HuH-7.5 (cell line): ENCODE measurements around the gene PLA2G5.

Experiments used
- DNase-seq: peaks from one replicate; pipeline ENCODE4 v3.0.0; 2011; ENCODE audit warnings: low spot score

Gene PLA2G5

DNA sequence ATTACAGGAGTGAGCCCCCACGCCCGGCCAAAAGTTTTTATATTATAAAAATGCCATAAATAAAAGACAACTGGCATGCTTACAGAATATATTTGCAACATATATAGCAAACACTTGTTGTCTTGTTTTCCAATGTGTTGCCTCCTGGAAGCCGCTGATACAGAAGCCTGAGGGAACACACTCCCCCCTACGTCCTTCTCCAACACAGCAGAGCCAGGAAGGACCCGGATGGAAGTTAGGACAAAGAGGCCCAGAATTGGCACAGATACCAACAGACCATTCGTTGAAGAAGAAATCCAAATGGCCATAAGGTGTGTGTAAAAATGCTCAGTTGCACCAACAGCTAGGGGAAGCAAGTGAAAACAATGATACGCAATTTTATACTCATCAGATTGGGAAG lies 1.3 kb upstream of the PLA2G5 start:
- DNase-seq = no peak

DNA sequence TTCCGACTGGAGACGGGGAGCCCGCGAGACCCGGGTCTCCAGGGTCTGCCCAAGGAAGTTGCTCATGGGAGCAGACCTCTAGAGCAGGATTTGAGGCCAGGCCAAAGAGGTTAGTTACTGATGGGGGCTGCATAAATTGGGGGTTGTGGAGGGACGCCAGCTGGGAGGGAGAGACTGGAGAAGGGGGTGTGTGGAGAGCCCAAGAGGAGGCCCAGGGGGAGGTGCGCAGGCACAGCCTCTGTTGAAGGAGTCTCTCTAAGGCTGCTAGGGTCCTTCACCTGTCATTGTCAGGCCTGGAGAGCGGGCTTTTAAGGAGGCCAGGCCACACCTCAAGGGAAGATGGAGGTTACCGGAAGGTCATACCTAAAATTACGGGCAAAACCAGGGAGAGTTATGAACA lies 363 bp downstream of the PLA2G5 start:
- no peak for DNase-seq

GRCh38 chr1:20071416-20071815 lies 1.4 kb downstream of the PLA2G5 start:
- DNase-seq = no peak

GRCh38 chr1:20072771-20073170 lies 2.8 kb downstream of the PLA2G5 start:
- DNase-seq = no peak

DNA sequence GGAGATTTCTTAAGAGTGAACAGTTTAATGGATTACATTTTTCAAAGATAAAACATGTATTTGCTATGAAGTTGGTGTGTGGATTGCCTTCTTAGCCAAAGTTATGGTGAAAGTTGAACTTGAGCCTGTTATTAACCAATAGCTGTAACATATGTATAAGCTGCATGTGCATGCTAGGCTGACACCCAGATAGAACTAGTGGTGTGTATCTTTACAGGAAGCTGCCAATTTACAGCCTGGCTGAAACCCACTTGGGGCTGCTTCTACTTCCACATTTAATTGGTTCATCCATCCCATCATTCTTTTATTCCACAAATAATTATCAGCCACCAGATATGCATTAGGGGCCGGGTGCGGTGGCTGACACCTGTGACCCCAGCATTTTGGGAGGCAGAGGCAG lies 3.3 kb downstream of the PLA2G5 start:
- DNase-seq = no peak

- no peak for DNase-seq
These were observed 4.2 kb downstream of the PLA2G5 start for GRCh38 chr1:20074055-20074724.

- no peak for DNase-seq
These were observed 4.8 kb downstream of the PLA2G5 start for GRCh38 chr1:20074725-20075171.

DNA sequence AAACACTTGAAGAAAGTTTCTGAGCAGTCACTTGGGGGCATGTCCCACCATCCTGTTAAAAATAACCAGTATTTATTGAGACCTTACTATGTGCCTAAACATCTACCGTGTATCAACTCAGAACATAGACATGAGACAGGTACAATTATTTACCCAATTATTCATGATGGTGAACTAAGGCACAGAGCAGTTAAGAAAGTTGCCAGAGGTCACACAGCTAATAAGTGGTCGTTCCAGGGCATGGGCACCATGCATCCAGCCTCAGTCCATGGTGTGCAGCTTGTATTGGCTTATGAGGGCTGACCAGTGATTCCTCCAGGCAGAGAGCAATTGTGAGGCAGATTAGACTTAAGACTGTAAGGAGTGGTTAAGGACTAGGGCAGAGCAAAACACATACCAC lies 5.4 kb downstream of the PLA2G5 start:
- no peak for DNase-seq

GRCh38 chr1:20076223-20076622 lies 6.2 kb downstream of the PLA2G5 start:
- no peak for DNase-seq

- DNase-seq = no peak
These were observed 6.9 kb downstream of the PLA2G5 start for GRCh38 chr1:20076710-20077461.

GRCh38 chr1:20078171-20078651 lies 8.2 kb downstream of the PLA2G5 start:
- DNase-seq = no peak

DNA sequence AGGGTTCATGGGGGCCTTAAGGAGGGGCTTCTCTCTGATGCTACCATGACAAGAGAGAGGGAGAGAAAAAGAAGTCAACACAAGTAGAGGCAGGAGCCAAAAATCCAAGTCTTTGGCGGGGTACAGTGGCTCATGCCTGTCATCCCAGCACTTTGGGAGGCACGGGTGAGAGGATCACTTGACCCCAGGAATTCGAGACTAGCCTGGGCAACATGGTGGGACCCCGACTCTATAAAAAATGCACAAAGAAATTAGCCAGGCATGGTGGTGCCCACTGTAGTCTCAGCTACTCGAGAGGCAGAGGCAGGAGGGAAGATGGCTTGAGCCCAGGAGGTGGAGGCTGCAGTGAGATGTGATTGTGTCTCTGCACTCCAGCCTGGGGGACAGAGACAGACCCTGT lies 8.7 kb downstream of the PLA2G5 start:
- DNase-seq = no peak

DNA sequence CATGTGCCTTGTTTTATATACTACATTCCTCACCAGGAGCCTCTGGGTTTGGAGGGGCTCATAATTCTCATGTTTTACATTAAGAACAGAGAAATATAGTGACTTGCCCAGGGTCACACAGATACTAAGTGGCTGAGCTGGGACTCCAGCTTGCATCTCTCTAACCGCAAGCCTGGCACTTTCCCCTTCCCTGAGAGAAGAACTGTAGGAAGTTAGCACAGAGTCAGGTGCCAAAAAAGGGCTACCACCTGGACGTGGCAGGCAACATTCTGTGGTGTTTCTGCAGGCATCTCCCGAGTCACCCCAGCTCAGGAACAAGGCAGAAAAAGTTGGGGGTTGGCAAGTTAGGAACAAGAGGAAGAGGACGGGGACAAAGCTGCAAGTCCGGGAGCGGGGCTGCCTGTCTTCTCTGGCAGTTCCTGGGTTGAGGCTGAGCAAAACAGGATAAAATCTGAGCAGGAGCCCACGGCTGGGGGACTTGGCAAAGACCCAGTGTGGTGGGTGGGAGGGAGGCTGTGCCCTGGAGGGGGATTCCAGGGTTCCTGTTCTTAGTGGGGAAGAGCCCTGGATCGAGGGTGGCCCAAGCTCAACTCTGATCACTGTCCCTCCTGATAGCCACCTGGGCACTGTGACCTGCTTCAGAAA lies 9.8 kb downstream of the PLA2G5 start:
- DNase-seq = no peak

GRCh38 chr1:20080441-20081352 lies 10.7 kb downstream of the PLA2G5 start:
- DNase-seq = no peak

DNA sequence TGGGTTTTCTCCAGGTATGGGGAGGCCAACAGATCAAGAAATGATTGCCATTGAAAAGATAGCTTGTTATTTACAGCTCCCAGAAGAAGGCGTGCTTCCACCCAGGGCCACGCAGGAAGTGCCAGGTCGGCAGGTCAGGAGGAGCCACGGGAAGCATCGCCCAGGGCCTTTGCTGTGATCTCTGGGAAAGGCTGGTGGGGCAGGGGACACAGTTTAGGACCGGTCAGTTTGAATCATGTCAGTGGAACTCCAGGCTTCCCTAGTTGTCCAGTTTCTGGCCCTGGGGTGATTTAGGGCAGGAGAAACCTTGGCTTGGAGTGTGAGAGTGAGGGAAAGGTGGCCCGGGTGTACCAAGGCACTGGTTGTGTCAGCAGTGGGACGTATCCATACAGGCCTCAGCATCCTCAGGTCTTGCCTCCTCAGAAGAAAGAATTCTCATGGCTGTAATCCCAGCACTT lies 11.4 kb downstream of the PLA2G5 start:
- no peak for DNase-seq

- DNase-seq = no peak
These were observed 12.8 kb downstream of the PLA2G5 start for GRCh38 chr1:20082772-20083171.

DNA sequence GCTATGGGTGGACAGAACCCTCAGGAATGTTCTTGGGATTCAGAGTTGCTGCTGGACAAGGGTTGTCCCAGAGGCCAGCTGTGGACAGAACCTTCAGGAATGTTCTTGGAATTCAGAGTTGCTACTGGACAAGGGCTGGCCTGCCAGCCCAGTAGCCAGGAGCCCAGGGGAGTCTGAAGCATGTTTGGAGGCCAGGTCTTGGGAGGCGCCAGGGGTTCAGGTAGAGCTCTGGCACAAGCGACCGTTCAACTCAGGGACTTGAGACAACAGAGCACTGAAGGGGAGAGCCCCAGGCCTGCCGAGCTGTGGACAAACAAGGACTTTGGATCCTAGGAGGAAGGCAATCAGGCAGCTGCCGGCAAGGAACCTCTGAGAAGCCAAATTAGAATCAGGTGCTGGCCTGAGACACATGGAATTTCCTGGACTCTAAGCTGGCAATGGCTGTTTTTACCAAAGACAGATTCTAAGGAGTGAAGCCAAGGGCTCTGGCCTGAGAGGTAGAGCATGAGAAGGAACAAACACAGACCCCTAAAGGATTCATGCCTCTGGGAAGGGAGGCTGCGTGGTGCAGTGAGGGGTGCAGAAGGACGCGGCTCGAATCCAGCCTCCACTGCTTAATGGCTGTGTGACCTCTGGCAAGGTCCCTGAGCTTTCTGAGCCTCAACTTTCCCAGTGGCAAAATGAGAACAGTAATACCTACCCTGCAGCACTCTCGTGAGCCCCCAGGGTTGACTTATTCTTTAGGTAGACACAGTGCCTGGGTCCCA lies 13.4 kb downstream of the PLA2G5 start:
- DNase-seq = no peak

- no peak for DNase-seq
These were observed 16.8 kb downstream of the PLA2G5 start for GRCh38 chr1:20086800-20087199.

DNA sequence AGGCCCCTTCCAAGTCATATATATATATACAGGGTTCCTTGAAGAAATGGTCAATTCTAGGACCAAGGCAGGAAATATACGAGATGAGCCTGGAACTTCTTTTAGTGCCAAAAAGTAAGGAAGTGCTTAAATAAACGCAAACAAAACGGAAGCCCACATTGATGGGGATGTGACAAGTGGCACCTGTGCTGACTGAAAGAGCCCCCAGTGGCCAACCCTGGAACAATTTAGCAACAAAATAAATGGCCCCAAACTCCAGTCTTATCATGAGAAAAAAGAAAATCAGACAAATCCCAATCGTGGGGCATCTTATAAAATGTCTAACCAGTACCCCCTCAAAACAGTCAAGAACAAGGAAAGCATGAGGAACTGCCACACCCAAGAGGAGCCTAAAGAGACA lies 17.7 kb downstream of the PLA2G5 start:
- DNase-seq = no peak

GRCh38 chr1:20089328-20090077 lies 19.5 kb downstream of the PLA2G5 start:
- DNase-seq = no peak
